ENCODE measurements around the gene C6orf62. TPM values are rescaled to one million over a fixed set of nuclear protein-coding genes. Genes with fewer than 3 reads are reported as not detected.

C6orf62 gene
- total and polyA plus RNA-seq, 2 donors (not counting 1 experiment from before 2014, with no cell fraction given): 69.2 to 143 TPM

DNA sequence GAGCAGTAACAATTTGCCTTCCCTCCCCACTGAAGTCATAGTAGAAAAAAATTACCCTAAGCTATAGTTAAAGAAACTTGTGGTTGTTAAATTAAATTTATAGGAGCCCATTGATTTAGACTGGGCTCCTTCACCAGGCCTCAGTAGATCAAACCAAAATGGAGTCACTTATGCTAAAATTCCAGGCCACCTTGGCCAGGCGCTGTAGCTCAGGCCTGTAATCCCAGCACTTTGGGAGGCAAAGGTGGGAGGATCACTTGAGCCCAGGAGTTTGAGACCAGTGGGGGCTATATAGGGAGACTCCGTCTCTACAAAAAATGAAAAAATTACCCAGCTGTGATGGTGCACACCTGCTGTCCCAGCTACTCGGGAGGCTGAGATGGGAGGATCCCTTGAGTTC, 40.8 kb upstream of the C6orf62 start:
- Histone ChIP-seq H3K27ac (ENCODE audit: low read length in 2 of 2) (no peak overlapping the region), H3K4me3 (ENCODE audit: control extremely low read depth in 1 of 5, extremely low read depth in 1 of 5, insufficient read depth in 1 of 5, low read depth in 2 of 5, low read length in 4 of 5) (no peak overlapping the region), H4K20me1 (ENCODE audit: control insufficient read depth, insufficient read depth, low read length, poor library complexity, severe bottlenecking) (no peaks in the 10 kb centered on the region), H3K79me2 (ENCODE audit: control insufficient read depth, insufficient read depth, low read length) (no peaks in the 10 kb centered on the region), H2AFZ (ENCODE audit: insufficient read depth, low read depth, low read length, poor library complexity, severe bottlenecking) (no peak overlapping the region), H3K36me3 (replicated peaks in 1 of 2; ENCODE audit: control extremely low read depth in 1 of 2, control insufficient read depth in 1 of 2, extremely low read depth in 1 of 2, insufficient read depth in 2 of 2, low read length in 1 of 2) (no peaks in the 10 kb centered on the region), H3K27me3 (replicated peaks in 1 of 4; ENCODE audit: control extremely low read depth in 1 of 4, control insufficient read depth in 3 of 4, insufficient read depth in 4 of 4, low read length in 3 of 4) (no peaks in the 10 kb centered on the region), H3K9ac (ENCODE audit: low read length) (no peak overlapping the region), H3K9me3 (ENCODE audit: control extremely low read depth in 1 of 3, control insufficient read depth in 2 of 3, insufficient read depth in 1 of 3, low read length in 2 of 3) (peaks cover 0 to 6% (median 0%) of the 10 kb centered on the region in 3 donors), H3K4me1 (ENCODE audit: control insufficient read depth in 2 of 2, insufficient read depth in 2 of 2, low read length in 2 of 2) (no peaks in the 10 kb centered on the region), H3K4me2 (replicated peaks; ENCODE audit: low read depth, low read length, poor library complexity, severe bottlenecking) (no peak overlapping the region)
- ATAC-seq (ENCODE audit: low read depth) (no peak), DNase-seq (no peak)
- Mint-ChIP-seq H3K27me3 (no peaks in the 10 kb centered on the region), H3K27ac (no peak overlapping the region), H3K4me3 (no peak overlapping the region), H3K4me1 (peaks cover 4% of the 10 kb centered on the region), H3K9me3 (ENCODE audit: insufficient read depth) (no peaks in the 10 kb centered on the region)
- TF ChIP-seq CTCF (IDR thresholded peaks at IDR 0.05) (no peak), EZH2 (IDR thresholded peaks at IDR 0.05; ENCODE audit: borderline replicate concordance, insufficient read depth, low read depth, low read length, poor library complexity, severe bottlenecking) (no peak)
- ChIA-PET POLR2A (interaction anchor here (0.6 kb wide), 1 partner anchor 85 kb away, joined by 3 read pairs; no protein-coding TSS in a partner anchor), CTCF (interaction anchor here (0.6 to 1.6 kb wide), 2 partner anchors 175 to 177 kb away, joined by 3 read pairs; no protein-coding TSS in a partner anchor)
- 97% methylated on average over 3 of the region's 3 CpGs for WGBS (ENCODE audit: insufficient coverage)
- intact Hi-C loops (cut with micrococcal nuclease): no loop called here

GRCh38 chr6:24757611-24758010, 38.7 kb upstream of the C6orf62 start:
- H3K27me3 Mint-ChIP-seq: no peaks in the 10 kb centered on the region
- H3K9ac ChIP-seq (ENCODE audit: low read length): no peak overlapping the region
- H3K9me3 Mint-ChIP-seq (ENCODE audit: insufficient read depth): no peaks in the 10 kb centered on the region
- no peaks in the 10 kb centered on the region for H3K36me3 ChIP-seq (replicated peaks in 1 of 2; ENCODE audit: control extremely low read depth in 1 of 2, control insufficient read depth in 1 of 2, extremely low read depth in 1 of 2, insufficient read depth in 2 of 2, low read length in 1 of 2)
- TF ChIP-seq CTCF (IDR thresholded peaks at IDR 0.05) (no peak), EZH2 (IDR thresholded peaks at IDR 0.05; ENCODE audit: borderline replicate concordance, insufficient read depth, low read depth, low read length, poor library complexity, severe bottlenecking) (no peak)
- H3K27ac ChIP-seq (ENCODE audit: low read length in 2 of 2): no peak overlapping the region
- ChIA-PET CTCF (no interaction called here), POLR2A (no interaction called here)
- no peaks in the 10 kb centered on the region for H3K27me3 ChIP-seq (replicated peaks in 1 of 4; ENCODE audit: control extremely low read depth in 1 of 4, control insufficient read depth in 3 of 4, insufficient read depth in 4 of 4, low read length in 3 of 4)
- H4K20me1 ChIP-seq (ENCODE audit: control insufficient read depth, insufficient read depth, low read length, poor library complexity, severe bottlenecking): no peaks in the 10 kb centered on the region
- no peaks in the 10 kb centered on the region for H3K4me1 ChIP-seq (ENCODE audit: control insufficient read depth in 2 of 2, insufficient read depth in 2 of 2, low read length in 2 of 2)
- ATAC-seq (ENCODE audit: low read depth) (no peak), DNase-seq (no peak)
- no peak overlapping the region for H3K27ac Mint-ChIP-seq
- H3K79me2 ChIP-seq (ENCODE audit: control insufficient read depth, insufficient read depth, low read length): no peaks in the 10 kb centered on the region
- no peak overlapping the region for H3K4me3 Mint-ChIP-seq
- H3K9me3 ChIP-seq (ENCODE audit: control extremely low read depth in 1 of 3, control insufficient read depth in 2 of 3, insufficient read depth in 1 of 3, low read length in 2 of 3): peaks cover 0 to 6% (median 0%) of the 10 kb centered on the region in 3 donors
- 80% methylated on average over 2 of the region's 6 CpGs for WGBS (ENCODE audit: insufficient coverage)
- no peak overlapping the region for H2AFZ ChIP-seq (ENCODE audit: insufficient read depth, low read depth, low read length, poor library complexity, severe bottlenecking)
- intact Hi-C loops (cut with micrococcal nuclease): no loop called here
- no peak overlapping the region for H3K4me2 ChIP-seq (replicated peaks; ENCODE audit: low read depth, low read length, poor library complexity, severe bottlenecking)
- H3K4me1 Mint-ChIP-seq: peaks cover 4% of the 10 kb centered on the region
- H3K4me3 ChIP-seq (ENCODE audit: control extremely low read depth in 1 of 5, extremely low read depth in 1 of 5, insufficient read depth in 1 of 5, low read depth in 2 of 5, low read length in 4 of 5): no peak overlapping the region
